Fibroblast of villous mesenchyme (primary cell): Measurements from ENCODE around the gene LRPAP1. TPM values are rescaled to one million over a fixed set of nuclear protein-coding genes. Genes with fewer than 3 reads are reported as not detected.

Experiments used
- total RNA-seq: library from RNA; depleted of rRNA; stranded (reverse); fragments of >200 nt; gene quantifications from 2 replicates; pipeline ENCODE4 v1.2.3, GENCODE V29; 2012

LRPAP1 gene
- total RNA-seq, 1 donor = 21.2 TPM

Other genes starting within 250 kb of the LRPAP1 start
- 11.7 and 13.5 TPM in 2 replicates for gene RGS12, start 239.4 kb downstream of the LRPAP1 start, total RNA-seq
- not detected in 2 replicates for gene HGFAC, start 90.5 kb downstream of the LRPAP1 start, total RNA-seq
- not detected in 2 replicates for gene DOK7, start 69.1 kb downstream of the LRPAP1 start, total RNA-seq
- gene ADRA2C, start 234.0 kb upstream of the LRPAP1 start, total RNA-seq = 2.2 and 6.8 TPM in 2 replicates